WTC11 (cell line): ENCODE data around the gene ADGRL3.

Experiments used
- ATF6 ChIP-seq: sonication (generic); formaldehyde crosslinking; IDR thresholded peaks from 2 replicates; pipeline ENCODE4 v1.8.1; 2023; ENCODE audit warnings: mild to moderate bottlenecking, missing genetic modification reagents
- CBFB ChIP-seq: sonication (generic); formaldehyde crosslinking; IDR thresholded peaks from 2 replicates; pipeline ENCODE4 v1.8.1; 2022; ENCODE audit warnings: mild to moderate bottlenecking, low read depth, missing genetic modification reagents
- ESRRA ChIP-seq: sonication (generic); formaldehyde crosslinking; IDR thresholded peaks from 2 replicates; pipeline ENCODE4 v1.8.1; 2022; ENCODE audit warnings: mild to moderate bottlenecking, missing genetic modification reagents, borderline replicate concordance
- FOXJ3 ChIP-seq: sonication (generic); formaldehyde crosslinking; IDR thresholded peaks from 2 replicates; pipeline ENCODE4 v1.9.0; 2021; ENCODE audit warnings: missing genetic modification reagents, mild to moderate bottlenecking, borderline replicate concordance
- MXD4 ChIP-seq: fragments of 250-450 bp; sonication (Bioruptor Pico); IDR thresholded peaks from 2 replicates; pipeline ENCODE4 v1.8.0; 2021; ENCODE audit warnings: mild to moderate bottlenecking, moderate library complexity, borderline replicate concordance
- NR1H2 ChIP-seq: sonication (generic); formaldehyde crosslinking; IDR thresholded peaks from 2 replicates; pipeline ENCODE4 v1.9.0; 2021; ENCODE audit warnings: mild to moderate bottlenecking, moderate library complexity, missing genetic modification reagents
- ZNF138 ChIP-seq: sonication (generic); formaldehyde crosslinking; conservative IDR thresholded peaks from 2 replicates; pipeline ENCODE4 v1.8.1; 2022; ENCODE audit warnings: mild to moderate bottlenecking, moderate library complexity, missing genetic modification reagents
- ZNF219 ChIP-seq: sonication (generic); formaldehyde crosslinking; IDR thresholded peaks from 2 replicates; pipeline ENCODE4 v1.8.0; 2023; ENCODE audit warnings: missing genetic modification reagents, mild to moderate bottlenecking, borderline replicate concordance
- ZNF396 ChIP-seq: fragments of 250-450 bp; sonication (Bioruptor Pico); IDR thresholded peaks from 2 replicates; pipeline ENCODE4 v1.8.0; 2021; ENCODE audit warnings: mild to moderate bottlenecking, moderate library complexity, borderline replicate concordance
- TF ChIP-seq, protein P1 (sequence below): fragments of 200-600 bp; IDR thresholded peaks from 2 replicates; pipeline ENCODE4 v1.8.0; 2022; ENCODE audit warnings: antibody characterized with exemption
- TF ChIP-seq, protein P2 (sequence below): sonication (generic); formaldehyde crosslinking; IDR thresholded peaks from 2 replicates; pipeline ENCODE4 v1.8.0; 2023; ENCODE audit warnings: missing genetic modification reagents

GRCh38 chr4:62030958-62031357 lies 830.8 kb downstream of the ADGRL3 start:
- TF ChIP-seq, protein P1, sequence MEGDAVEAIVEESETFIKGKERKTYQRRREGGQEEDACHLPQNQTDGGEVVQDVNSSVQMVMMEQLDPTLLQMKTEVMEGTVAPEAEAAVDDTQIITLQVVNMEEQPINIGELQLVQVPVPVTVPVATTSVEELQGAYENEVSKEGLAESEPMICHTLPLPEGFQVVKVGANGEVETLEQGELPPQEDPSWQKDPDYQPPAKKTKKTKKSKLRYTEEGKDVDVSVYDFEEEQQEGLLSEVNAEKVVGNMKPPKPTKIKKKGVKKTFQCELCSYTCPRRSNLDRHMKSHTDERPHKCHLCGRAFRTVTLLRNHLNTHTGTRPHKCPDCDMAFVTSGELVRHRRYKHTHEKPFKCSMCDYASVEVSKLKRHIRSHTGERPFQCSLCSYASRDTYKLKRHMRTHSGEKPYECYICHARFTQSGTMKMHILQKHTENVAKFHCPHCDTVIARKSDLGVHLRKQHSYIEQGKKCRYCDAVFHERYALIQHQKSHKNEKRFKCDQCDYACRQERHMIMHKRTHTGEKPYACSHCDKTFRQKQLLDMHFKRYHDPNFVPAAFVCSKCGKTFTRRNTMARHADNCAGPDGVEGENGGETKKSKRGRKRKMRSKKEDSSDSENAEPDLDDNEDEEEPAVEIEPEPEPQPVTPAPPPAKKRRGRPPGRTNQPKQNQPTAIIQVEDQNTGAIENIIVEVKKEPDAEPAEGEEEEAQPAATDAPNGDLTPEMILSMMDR = no peak
- TF ChIP-seq ZNF219 = no peak
- no peak for TF ChIP-seq NR1H2
- TF ChIP-seq, protein P2, sequence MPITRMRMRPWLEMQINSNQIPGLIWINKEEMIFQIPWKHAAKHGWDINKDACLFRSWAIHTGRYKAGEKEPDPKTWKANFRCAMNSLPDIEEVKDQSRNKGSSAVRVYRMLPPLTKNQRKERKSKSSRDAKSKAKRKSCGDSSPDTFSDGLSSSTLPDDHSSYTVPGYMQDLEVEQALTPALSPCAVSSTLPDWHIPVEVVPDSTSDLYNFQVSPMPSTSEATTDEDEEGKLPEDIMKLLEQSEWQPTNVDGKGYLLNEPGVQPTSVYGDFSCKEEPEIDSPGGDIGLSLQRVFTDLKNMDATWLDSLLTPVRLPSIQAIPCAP (CRISPR knock-in tag) = no peak
- no peak for TF ChIP-seq ZNF396 (CRISPR knock-in tag)
- TF ChIP-seq FOXJ3 (CRISPR knock-in tag) = no peak
- no peak for TF ChIP-seq ESRRA (CRISPR knock-in tag)
- no peak for TF ChIP-seq ZNF138
- TF ChIP-seq MXD4 (CRISPR knock-in tag) = no peak
- no peak for TF ChIP-seq ATF6 (CRISPR knock-in tag)
- TF ChIP-seq CBFB (CRISPR knock-in tag) = no peak
